HG02588 (cell line): ENCODE results near the gene RAB15.
"Not testable (repeated sequence)": the region's sequence is repeated elsewhere in the genome, so short reads cannot be mapped to it uniquely, and the experiment has no call there.

ENCODE experiments used
- ATAC-seq: cut with Tn5 transposase; IDR thresholded peaks from one replicate; pipeline ENCODE4 v1.9.1; 2021; ENCODE audit warnings: mild to moderate bottlenecking, moderate library complexity; ENCODE audit not compliant: unreplicated experiment

The RAB15 gene

DNA sequence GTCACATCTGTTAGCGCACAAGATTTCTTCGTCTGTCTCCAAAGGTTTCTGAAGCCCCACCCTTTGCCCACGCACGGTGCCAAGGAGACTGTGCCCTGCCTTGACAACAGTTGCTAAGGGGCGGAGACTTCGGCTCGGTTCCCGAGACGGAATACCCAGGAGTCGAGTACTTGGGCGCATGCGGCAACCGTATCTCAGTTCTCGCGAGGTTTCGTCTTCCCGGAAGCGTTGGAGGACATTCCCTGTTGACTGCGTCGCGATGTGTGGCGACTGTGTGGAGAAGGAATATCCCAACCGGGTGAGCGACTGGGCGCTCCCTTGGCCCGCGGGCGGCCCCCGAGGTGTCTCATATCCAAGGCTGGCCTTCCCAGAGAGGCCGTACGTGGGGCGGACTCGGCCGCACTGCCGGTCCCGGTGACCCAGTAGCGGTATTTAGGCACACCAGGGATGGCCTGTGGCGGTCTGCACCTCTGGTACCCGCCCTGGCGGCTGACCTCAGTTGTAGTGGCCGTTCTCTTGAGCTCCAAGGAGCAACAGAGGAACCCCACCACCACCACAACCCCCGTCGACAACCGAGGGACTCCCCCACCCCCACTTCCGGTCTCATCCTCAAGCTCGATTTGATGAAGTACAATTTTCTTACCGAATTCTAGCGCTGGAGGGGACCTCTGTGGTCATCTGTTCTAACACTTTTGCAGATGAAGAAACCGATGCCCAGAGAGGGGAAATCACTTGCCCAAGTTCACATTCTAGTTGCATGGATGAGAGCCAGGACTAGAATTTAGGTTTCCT, 57.7 kb downstream of the RAB15 start, which contains the start of gene CHURC1:
CHURC1 (plus strand) TSS at position 219 of the 792 bp plus-strand sequence; CDS start at position 260, 41 bp downstream.
- ATAC-seq: peak; percentile 98

- not testable (repeated sequence) for ATAC-seq
Observed at GRCh38 chr14:64913477-64913876, 58.7 kb downstream of the RAB15 start.

GRCh38 chr14:64912261-64912660, 59.9 kb downstream of the RAB15 start:
- ATAC-seq: no peak

GRCh38 chr14:64910847-64911495, 61.2 kb downstream of the RAB15 start:
- ATAC-seq: no peak

GRCh38 chr14:64906022-64906421, 66.1 kb downstream of the RAB15 start:
- ATAC-seq: no peak

DNA sequence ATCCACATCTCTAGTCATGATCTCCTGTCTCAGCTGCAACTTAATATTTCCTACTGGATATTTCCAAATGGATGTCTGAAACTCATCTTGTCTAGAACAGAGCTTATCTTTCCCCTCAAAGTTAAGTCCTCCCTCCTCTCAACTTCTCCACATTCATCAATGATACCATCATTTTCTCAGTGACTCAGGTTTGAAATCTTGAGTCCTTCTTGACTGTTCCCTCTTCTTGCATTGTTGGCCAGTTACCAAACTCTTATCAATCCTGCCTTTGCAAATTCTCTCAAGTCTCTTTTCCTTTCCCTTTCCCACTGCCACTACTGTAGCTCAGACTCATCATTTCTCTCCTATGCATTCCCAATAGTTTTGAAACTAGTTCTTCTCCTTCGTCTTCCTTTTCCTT, 72.2 kb downstream of the RAB15 start:
- ATAC-seq: no peak
